A549 treated with AZD9567 at 1 μM for 4 hours (cell line): ENCODE data around the gene MAGI2. TPM values are rescaled to one million over a fixed set of nuclear protein-coding genes. Genes with fewer than 3 reads are reported as not detected.

Experiments used
- total RNA-seq: library from RNA; stranded (reverse); fragments of 200-300 nt; extraction: Qiagen RNA extraction; gene quantifications from 5 replicates; pipeline ENCODE4 v1.2.3, GENCODE V29; 2022; ENCODE audit not compliant: insufficient read depth

The MAGI2 gene
- 0.23 to 0.41 TPM (median 0.39 TPM) in 4 of 5 replicates, not detected in the other for total RNA-seq

DNA sequence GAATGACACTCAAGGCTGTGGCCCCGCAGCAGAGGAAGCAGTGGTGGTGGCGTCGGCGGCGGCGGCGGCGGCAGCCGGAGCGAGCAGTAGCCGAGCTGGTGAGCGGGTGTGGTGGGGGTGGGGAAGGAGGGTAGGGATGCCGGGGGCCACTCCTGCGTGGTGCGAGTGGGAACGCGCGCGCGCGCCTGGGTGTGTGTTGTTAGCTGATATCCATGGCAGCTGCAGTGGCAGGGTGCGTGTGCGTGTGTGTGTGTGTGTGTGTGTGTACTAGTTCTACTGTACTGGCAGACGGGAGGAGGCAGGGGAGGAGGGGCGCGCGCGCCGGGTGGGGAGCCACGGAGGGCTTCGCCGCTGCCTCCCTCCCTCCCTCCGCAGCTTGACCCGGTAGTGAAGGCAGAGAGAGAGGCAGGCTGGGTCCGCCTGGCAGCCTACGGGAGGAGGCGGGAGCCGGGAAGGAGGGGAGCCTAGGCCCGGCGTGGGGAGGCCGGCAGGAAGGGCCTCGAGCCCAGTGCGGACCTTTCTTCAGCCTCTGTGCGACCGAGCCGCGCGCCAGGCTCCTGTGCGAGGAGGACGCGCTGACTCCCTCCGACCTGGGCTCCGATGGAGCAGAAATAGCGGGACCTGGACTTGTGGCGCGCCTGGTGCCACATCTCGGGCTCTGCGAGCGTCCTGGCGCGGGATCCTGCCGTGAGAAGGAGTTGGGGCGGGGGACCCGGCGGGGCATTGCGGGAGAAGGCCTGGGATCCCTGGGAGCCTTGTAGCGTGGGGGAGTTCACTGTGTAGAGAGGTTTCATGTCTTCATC, at the start of gene MAGI2:
Gene MAGI2 (minus strand): TSS at position 110 of the 803 bp plus-strand sequence. CDS start 347 bp downstream, outside the sequence.

